Measurements from ENCODE around the gene POFUT1.
"Not testable (repeated sequence)": the region's sequence is repeated elsewhere in the genome, so short reads cannot be mapped to it uniquely, and the experiment has no call there.

Gene POFUT1

DNA sequence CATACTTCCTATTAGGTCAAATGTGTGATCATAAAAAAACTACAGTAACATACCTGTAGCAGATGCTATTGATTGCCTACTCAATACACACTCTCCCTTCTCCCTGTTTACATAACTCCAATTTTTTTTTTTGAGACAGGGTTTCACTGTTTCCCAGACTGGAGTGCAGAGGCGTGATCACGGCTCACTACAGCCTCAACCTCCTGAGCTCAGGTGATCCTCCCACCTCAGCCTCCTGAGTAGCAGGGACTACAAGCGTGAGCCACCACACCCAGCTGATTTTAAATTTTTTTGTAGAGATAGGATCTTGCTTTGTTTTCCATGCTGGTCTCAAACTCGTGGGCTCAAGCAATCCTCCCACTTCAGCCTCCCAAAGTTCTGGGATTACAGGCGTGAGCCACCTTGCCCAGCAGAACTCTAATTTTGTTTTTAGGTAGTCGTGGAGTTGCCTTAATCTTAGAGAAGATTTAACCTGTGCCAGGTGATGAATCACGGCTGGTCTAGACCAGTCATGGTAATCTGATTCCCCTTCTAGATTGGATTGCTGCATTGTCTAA lies 55.8 kb downstream of the POFUT1 start:
- H3K4me3 ChIP-seq (ENCODE audit: low read length) = no peak overlapping the region
- H3K27me3 ChIP-seq (replicated peaks; ENCODE audit: control insufficient read depth, insufficient read depth, low read length) = no peaks in the 10 kb centered on the region
- no peaks in the 10 kb centered on the region for H3K9me3 ChIP-seq (ENCODE audit: control insufficient read depth, low read length)
- no peaks in the 10 kb centered on the region for H3K36me3 ChIP-seq (ENCODE audit: control insufficient read depth, insufficient read depth, low read length, severe bottlenecking)
- no peak overlapping the region for H3K9ac ChIP-seq (ENCODE audit: low read length)
- DNase-seq (ENCODE audit: low read depth) = no peak
- no peaks in the 10 kb centered on the region for H3K4me1 ChIP-seq (ENCODE audit: control insufficient read depth, insufficient read depth, low read length)

DNA sequence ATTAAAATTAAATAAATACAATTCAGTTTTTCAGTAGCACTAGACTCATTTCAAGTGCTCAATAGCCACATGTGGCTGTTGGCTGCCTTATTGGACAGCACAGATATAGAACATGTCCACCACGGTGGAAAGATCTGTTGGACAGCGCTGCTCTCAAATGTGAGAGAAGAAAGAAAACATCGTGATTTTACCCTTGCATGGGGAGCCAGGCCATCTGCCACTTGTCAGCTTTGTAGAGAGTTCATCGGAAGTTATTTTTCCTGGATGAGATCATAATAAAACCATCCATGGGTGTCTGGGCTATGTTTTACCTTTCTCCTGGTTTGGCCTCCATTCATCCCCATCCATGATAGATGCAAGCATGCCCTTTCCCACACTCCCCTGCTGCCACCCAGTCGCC lies 63.9 kb downstream of the POFUT1 start:
- H3K9ac ChIP-seq (ENCODE audit: low read length) = no peak overlapping the region
- no peaks in the 10 kb centered on the region for H3K4me1 ChIP-seq (ENCODE audit: control insufficient read depth, insufficient read depth, low read length)
- H3K27me3 ChIP-seq (replicated peaks; ENCODE audit: control insufficient read depth, insufficient read depth, low read length) = peaks cover 11% of the 10 kb centered on the region
- no peaks in the 10 kb centered on the region for H3K36me3 ChIP-seq (ENCODE audit: control insufficient read depth, insufficient read depth, low read length, severe bottlenecking)
- H3K4me3 ChIP-seq (ENCODE audit: low read length) = no peak overlapping the region
- DNase-seq (ENCODE audit: low read depth) = no peak
- no peaks in the 10 kb centered on the region for H3K9me3 ChIP-seq (ENCODE audit: control insufficient read depth, low read length)

DNA sequence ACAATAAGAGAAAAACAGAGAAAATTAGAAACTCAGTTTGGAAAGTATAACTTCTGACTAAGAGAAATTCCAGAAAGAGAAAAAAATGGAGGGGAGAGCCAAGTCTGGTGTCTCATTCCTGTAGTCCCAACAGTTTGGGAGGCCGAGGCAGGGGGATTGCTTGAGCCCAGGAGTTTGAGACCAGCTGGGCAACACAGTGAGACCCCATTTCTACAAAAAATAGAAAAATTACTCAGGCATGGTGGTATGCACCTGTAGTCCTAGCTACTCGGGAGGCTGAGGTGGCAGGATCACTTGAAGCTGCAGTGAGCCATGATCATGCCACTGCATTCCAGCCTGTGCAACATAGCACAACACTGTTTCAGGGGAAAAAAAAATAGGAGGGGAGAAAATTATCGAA lies 66.7 kb downstream of the POFUT1 start:
- H3K4me3 ChIP-seq (ENCODE audit: low read length) = no peak overlapping the region
- H3K9me3 ChIP-seq (ENCODE audit: control insufficient read depth, low read length) = no peaks in the 10 kb centered on the region
- no peaks in the 10 kb centered on the region for H3K36me3 ChIP-seq (ENCODE audit: control insufficient read depth, insufficient read depth, low read length, severe bottlenecking)
- H3K9ac ChIP-seq (ENCODE audit: low read length) = no peak overlapping the region
- DNase-seq (ENCODE audit: low read depth) = no peak
- peaks cover 11% of the 10 kb centered on the region for H3K4me1 ChIP-seq (ENCODE audit: control insufficient read depth, insufficient read depth, low read length)
- peaks cover 11% of the 10 kb centered on the region for H3K27me3 ChIP-seq (replicated peaks; ENCODE audit: control insufficient read depth, insufficient read depth, low read length)

DNA sequence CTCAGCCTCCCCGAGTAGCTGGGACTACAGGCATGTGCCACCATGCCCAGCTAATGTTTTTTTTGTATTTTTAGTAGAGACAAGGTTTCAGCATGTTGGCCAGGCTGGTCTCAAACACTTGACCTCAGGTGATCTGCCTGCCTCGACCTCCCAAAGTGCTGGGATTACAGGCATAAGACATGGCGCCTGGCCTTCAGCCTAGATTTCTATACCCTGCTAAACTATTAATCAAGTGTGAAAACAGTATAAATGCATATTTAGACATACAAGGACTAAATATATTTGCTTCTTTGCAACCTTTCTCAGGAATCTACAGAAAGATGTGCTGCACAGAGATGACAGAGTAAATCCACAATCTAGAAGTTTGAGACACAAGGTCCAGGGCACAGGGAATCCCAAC lies 67.5 kb downstream of the POFUT1 start:
- peaks cover 11% of the 10 kb centered on the region for H3K4me1 ChIP-seq (ENCODE audit: control insufficient read depth, insufficient read depth, low read length)
- not testable (repeated sequence) for DNase-seq (ENCODE audit: low read depth); H3K4me3 ChIP-seq (ENCODE audit: low read length); H3K9me3 ChIP-seq (ENCODE audit: control insufficient read depth, low read length); H3K9ac ChIP-seq (ENCODE audit: low read length); H3K36me3 ChIP-seq (ENCODE audit: control insufficient read depth, insufficient read depth, low read length, severe bottlenecking)
- peaks cover 11% of the 10 kb centered on the region for H3K27me3 ChIP-seq (replicated peaks; ENCODE audit: control insufficient read depth, insufficient read depth, low read length)

DNA sequence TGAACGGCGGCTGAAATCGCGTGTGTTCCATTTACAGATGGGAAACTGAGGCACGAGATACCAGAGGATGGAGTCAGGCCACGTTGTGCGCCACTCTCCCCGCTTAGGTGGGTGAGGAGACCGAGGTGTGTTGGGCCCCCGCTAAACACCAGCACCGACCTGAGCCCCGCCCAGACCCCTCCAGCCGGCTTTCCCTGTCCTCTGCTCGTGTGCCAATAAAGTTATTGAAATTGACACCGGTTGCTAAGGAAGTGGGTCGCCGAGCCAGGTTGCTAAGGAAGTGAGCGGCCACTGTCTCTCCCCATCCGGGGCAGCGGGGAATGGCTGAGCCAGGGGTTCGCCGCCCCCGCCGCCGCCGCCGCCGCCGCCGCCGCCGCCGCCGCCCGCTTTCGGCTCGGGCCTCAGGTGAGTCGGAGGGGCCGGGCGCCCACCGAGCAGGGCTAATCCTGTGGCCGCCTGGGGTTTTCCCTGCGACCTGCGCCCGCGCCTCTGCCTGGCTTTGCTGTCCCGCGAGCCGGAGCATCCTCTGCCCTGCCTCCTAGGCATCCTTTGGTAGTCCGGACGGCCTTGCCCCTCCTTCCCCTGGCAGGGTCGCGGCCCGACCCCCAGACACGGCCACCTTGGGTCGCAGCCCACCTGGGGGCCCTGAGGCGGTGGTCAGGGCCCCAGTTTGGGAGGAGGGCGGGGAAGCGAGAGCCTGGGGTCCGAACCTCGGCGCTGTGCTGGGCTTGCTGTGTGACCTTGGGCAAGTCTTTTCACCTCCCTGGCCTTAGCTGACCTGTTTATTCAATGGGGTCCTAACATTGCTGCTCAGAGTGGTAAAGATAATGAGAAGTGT lies 69.9 kb downstream of the POFUT1 start, which contains the start of gene KIF3B:
Gene KIF3B (plus strand): TSS at position 291 of the 838 bp plus-strand sequence. CDS start 32,127 bp downstream, outside the sequence.
- H3K27me3 ChIP-seq (replicated peaks; ENCODE audit: control insufficient read depth, insufficient read depth, low read length) = no peaks in the 10 kb centered on the region
- no peaks in the 10 kb centered on the region for H3K9me3 ChIP-seq (ENCODE audit: control insufficient read depth, low read length)
- H3K36me3 ChIP-seq (ENCODE audit: control insufficient read depth, insufficient read depth, low read length, severe bottlenecking) = no peaks in the 10 kb centered on the region
- peak within 1 kb of the TSS; percentile 91 for H3K9ac ChIP-seq (ENCODE audit: low read length)
- H3K4me1 ChIP-seq (ENCODE audit: control insufficient read depth, insufficient read depth, low read length) = peaks cover 11% of the 10 kb centered on the region
- peak; percentile 94 for DNase-seq (ENCODE audit: low read depth)
- H3K4me3 ChIP-seq (ENCODE audit: low read length) = peak within 1 kb of the TSS; percentile 95

DNA sequence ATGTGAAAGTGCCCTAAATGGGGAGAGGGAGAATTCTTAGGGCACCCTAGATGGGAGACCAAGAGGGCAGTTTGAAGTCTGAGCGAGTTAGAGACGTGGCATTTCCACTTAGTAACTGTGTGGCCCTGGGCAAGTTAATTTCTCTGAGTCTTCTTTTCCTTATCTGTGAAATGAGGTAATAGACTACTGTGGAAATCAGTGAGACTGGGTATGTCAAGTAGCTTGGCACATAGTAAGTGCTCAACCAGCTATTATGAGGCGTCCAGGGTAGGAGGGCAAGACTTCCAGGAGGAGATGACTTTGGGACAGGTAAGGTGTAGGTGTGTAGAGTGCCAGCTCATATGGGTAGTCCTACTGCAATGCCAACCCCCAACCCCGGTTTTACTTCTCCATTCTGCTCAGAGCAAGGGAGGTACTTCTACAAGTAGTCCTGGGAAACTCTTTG lies 70.5 kb downstream of the POFUT1 start:
- Histone ChIP-seq H3K9me3 (ENCODE audit: control insufficient read depth, low read length) (no peaks in the 10 kb centered on the region), H3K4me3 (ENCODE audit: low read length) (peak overlapping the region; percentile 95), H3K36me3 (ENCODE audit: control insufficient read depth, insufficient read depth, low read length, severe bottlenecking) (no peaks in the 10 kb centered on the region), H3K27me3 (replicated peaks; ENCODE audit: control insufficient read depth, insufficient read depth, low read length) (no peaks in the 10 kb centered on the region), H3K4me1 (ENCODE audit: control insufficient read depth, insufficient read depth, low read length) (peaks cover 11% of the 10 kb centered on the region), H3K9ac (ENCODE audit: low read length) (peak overlapping the region; percentile 91)
- peak; percentile 20 for DNase-seq (ENCODE audit: low read depth)

DNA sequence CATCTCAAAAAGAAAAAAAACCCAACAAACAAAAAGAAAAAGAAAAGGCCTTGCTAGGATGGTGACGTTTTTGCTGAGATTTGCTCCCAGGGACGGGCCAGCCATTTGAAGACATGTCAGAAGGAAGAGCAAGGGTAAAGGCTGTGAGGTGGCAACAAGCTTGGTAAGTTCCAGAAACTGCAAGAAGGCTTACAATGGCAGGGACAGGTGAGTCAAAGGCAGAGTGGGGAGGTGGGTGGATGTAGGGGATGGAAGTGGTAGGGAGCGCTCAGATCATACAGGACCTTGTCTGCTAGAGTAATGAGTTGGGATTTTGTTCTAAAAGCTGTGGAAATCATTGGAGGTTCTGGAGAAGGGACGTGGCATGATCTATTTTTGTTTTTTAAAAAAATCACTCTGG lies 74.0 kb downstream of the POFUT1 start:
- Histone ChIP-seq H3K36me3 (ENCODE audit: control insufficient read depth, insufficient read depth, low read length, severe bottlenecking) (no peaks in the 10 kb centered on the region), H3K9ac (ENCODE audit: low read length) (no peak overlapping the region), H3K27me3 (replicated peaks; ENCODE audit: control insufficient read depth, insufficient read depth, low read length) (no peaks in the 10 kb centered on the region), H3K4me1 (ENCODE audit: control insufficient read depth, insufficient read depth, low read length) (peaks cover 21% of the 10 kb centered on the region), H3K4me3 (ENCODE audit: low read length) (no peak overlapping the region), H3K9me3 (ENCODE audit: control insufficient read depth, low read length) (no peaks in the 10 kb centered on the region)
- DNase-seq (ENCODE audit: low read depth) = no peak

DNA sequence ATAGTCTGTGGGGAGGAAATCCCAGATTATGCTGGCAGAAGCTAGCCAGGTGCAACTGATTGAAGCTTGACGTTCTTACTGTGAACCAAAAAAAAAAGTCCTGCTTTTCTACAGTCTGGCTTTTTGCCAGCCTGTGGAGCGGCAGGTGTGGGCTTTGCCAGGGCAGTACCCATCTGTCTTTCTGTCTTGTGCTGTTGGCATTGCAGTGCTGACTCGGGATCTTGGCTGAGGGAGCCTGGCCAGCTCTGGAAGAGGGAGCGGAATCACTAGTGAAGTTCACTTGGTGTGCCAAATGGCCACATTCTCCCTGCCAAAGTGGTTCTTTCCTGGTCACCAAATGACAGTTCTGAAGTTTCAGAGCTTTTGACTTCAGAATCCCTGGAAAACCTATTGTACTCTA lies 74.8 kb downstream of the POFUT1 start:
- Histone ChIP-seq H3K9ac (ENCODE audit: low read length) (no peak overlapping the region), H3K27me3 (replicated peaks; ENCODE audit: control insufficient read depth, insufficient read depth, low read length) (no peaks in the 10 kb centered on the region), H3K4me1 (ENCODE audit: control insufficient read depth, insufficient read depth, low read length) (peaks cover 16% of the 10 kb centered on the region), H3K9me3 (ENCODE audit: control insufficient read depth, low read length) (no peaks in the 10 kb centered on the region), H3K36me3 (ENCODE audit: control insufficient read depth, insufficient read depth, low read length, severe bottlenecking) (no peaks in the 10 kb centered on the region), H3K4me3 (ENCODE audit: low read length) (no peak overlapping the region)
- DNase-seq (ENCODE audit: low read depth) = no peak

DNA sequence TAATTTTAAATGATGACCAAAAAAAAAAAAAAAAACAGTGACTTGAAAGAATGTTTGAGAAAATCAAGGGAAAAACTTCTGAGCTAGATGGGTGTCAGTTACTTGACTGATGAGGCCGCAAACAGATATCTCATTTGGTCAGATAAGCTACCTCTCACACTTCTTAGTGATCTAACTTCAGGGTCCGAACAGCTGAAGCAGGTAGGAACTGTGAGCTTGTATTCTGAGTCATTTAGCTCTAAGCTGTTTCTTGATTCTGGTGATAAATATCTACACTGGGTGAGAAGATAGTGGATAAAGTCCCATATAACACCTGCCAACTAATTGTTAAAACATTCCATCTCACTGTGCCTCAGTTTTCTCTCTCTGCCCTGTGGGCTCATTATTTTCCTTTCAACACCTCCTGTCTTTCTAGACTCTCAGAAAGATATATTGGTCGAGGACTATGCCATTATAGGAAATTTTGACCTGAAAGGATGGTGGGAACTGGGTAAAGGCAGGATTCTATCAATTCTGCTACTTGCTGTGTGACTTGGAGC lies 77.5 kb downstream of the POFUT1 start:
- Histone ChIP-seq H3K4me3 (ENCODE audit: low read length) (no peak overlapping the region), H3K4me1 (ENCODE audit: control insufficient read depth, insufficient read depth, low read length) (peaks cover 10% of the 10 kb centered on the region), H3K36me3 (ENCODE audit: control insufficient read depth, insufficient read depth, low read length, severe bottlenecking) (no peaks in the 10 kb centered on the region), H3K9ac (ENCODE audit: low read length) (no peak overlapping the region), H3K27me3 (replicated peaks; ENCODE audit: control insufficient read depth, insufficient read depth, low read length) (no peaks in the 10 kb centered on the region), H3K9me3 (ENCODE audit: control insufficient read depth, low read length) (no peaks in the 10 kb centered on the region)
- no peak for DNase-seq (ENCODE audit: low read depth)

DNA sequence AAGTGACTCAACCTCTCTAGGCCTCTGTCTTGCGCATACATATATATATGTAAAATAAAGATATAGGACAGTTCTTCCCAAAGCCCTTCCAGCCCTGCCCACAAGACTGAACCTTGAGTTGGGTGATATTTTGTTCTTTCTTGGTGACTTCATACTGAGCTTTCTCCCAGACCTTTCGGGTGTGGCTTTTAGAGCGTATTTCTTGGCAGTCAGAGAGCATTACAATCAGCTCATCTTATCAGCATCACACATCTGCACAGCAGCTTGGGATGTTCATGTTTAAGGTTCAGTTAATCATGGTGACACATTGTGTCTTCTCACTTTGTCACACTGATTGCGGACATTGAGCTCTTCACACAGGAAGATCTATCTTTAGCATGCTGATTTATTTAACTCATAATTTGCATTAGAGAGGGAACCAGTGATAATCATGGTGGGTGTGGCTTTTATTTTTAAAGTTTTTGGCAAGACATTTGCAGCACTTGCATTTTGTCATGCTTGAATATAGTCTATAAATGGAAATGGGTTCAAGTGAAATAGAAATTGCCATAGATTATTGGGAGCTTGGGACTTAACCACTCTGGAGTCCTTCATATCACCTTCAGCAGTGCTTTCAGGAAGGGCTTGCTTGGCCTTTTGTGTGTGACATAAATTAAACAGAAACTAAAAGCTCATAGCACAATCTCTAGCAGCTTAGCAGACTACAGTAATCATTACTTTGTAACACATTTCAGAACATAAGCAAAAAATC lies 78.1 kb downstream of the POFUT1 start:
- Histone ChIP-seq H3K4me1 (ENCODE audit: control insufficient read depth, insufficient read depth, low read length) (peaks cover 10% of the 10 kb centered on the region), H3K4me3 (ENCODE audit: low read length) (no peak overlapping the region), H3K27me3 (replicated peaks; ENCODE audit: control insufficient read depth, insufficient read depth, low read length) (no peaks in the 10 kb centered on the region), H3K36me3 (ENCODE audit: control insufficient read depth, insufficient read depth, low read length, severe bottlenecking) (no peaks in the 10 kb centered on the region), H3K9me3 (ENCODE audit: control insufficient read depth, low read length) (no peaks in the 10 kb centered on the region), H3K9ac (ENCODE audit: low read length) (no peak overlapping the region)
- peak; percentile 33 for DNase-seq (ENCODE audit: low read depth)

DNA sequence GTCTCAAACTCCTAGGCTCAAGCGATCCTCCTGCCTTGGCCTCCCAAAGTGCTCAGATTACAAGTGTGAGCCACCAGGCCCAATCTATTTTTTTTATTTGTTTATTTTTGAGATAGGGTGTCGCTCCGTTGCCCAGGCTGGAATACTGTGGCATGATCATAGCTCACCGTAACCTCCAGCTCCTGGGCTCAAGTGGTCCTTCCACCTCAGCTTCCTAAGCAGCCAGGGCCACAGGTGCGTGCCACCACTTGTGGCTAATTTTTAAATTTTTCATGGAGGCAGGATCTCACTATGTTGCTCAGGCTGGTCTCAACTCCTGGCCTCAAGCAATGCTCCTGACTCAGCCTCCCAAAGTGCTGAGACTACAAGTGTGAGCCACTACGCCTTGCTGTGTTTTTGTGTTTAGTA lies 79.6 kb downstream of the POFUT1 start:
- H3K9me3 ChIP-seq (ENCODE audit: control insufficient read depth, low read length) = no peaks in the 10 kb centered on the region
- no peak overlapping the region for H3K9ac ChIP-seq (ENCODE audit: low read length)
- peaks cover 10% of the 10 kb centered on the region for H3K4me1 ChIP-seq (ENCODE audit: control insufficient read depth, insufficient read depth, low read length)
- no peak overlapping the region for H3K4me3 ChIP-seq (ENCODE audit: low read length)
- no peaks in the 10 kb centered on the region for H3K27me3 ChIP-seq (replicated peaks; ENCODE audit: control insufficient read depth, insufficient read depth, low read length)
- no peaks in the 10 kb centered on the region for H3K36me3 ChIP-seq (ENCODE audit: control insufficient read depth, insufficient read depth, low read length, severe bottlenecking)
- DNase-seq (ENCODE audit: low read depth) = no peak

All from adipocyte (in vitro differentiated cells).